ENCODE data around the gene PPAN. TPM values are rescaled to one million over a fixed set of nuclear protein-coding genes. Genes with fewer than 3 reads are reported as not detected.
A peak's percentile ranks its signal among the peaks of the same experiment; 100 is the strongest.

PPAN gene
- total RNA-seq, 4 donors from 2014 or later: 38.7 to 61.3 (median 52.9) TPM

GRCh38 chr19:10095948-10096614 is 10.1 kb upstream of the PPAN start:
- H3K4me3 ChIP-seq (ENCODE audit: low read depth, poor library complexity, severe bottlenecking): peak overlapping the region; percentile 36
- intact Hi-C loops (cut with DNase I; ENCODE audit: low total_unique reads): no loop called here
- WGBS, 2 donors: 7 to 9% methylated on average over 28 to 41 of the region's 97 CpGs
- no peak for TF ChIP-seq CTCF (IDR thresholded peaks at IDR 0.05)
- TF ChIP-seq POLR2A (IDR thresholded peaks at IDR 0.05): no peak
- DNase-seq (ENCODE audit: low spot score in 2 of 2): peak; percentile 75 to 97

GRCh38 chr19:10096615-10096963 is 9.6 kb upstream of the PPAN start:
- intact Hi-C loops (cut with DNase I; ENCODE audit: low total_unique reads): no loop called here
- H3K4me3 ChIP-seq (ENCODE audit: low read depth, poor library complexity, severe bottlenecking): peak overlapping the region; percentile 36
- TF ChIP-seq POLR2A (IDR thresholded peaks at IDR 0.05) (no peak), CTCF (IDR thresholded peaks at IDR 0.05) (no peak)
- DNase-seq (ENCODE audit: low spot score in 2 of 2): no peak
- WGBS, 2 donors: 27 to 42% methylated on average over 14 to 16 of the region's 26 CpGs

GRCh38 chr19:10100163-10100785 is 5.9 kb upstream of the PPAN start:
- H3K4me3 ChIP-seq (ENCODE audit: low read depth, poor library complexity, severe bottlenecking): no peak overlapping the region
- intact Hi-C loops (cut with DNase I; ENCODE audit: low total_unique reads): no loop called here
- TF ChIP-seq POLR2A (IDR thresholded peaks at IDR 0.05) (no peak), CTCF (IDR thresholded peaks at IDR 0.05) (no peak)
- no peak for DNase-seq (ENCODE audit: low spot score in 2 of 2)
- 83 to 94% methylated on average over 5 of the region's 5 CpGs for WGBS, 2 donors

- TF ChIP-seq POLR2A (IDR thresholded peaks at IDR 0.05): no peak
- no peak for TF ChIP-seq CTCF (IDR thresholded peaks at IDR 0.05)
- 77 to 80% methylated on average over 7 of the region's 7 CpGs for WGBS, 2 donors
- intact Hi-C loops (cut with DNase I; ENCODE audit: low total_unique reads): no loop called here
- no peak overlapping the region for H3K4me3 ChIP-seq (ENCODE audit: low read depth, poor library complexity, severe bottlenecking)
- DNase-seq (ENCODE audit: low spot score in 2 of 2): no peak
These were observed 3.4 kb upstream of the PPAN start for GRCh38 chr19:10102787-10103236.

- intact Hi-C loops (cut with DNase I; ENCODE audit: low total_unique reads): no loop called here
- TF ChIP-seq CTCF (IDR thresholded peaks at IDR 0.05): no peak
- no peak for TF ChIP-seq POLR2A (IDR thresholded peaks at IDR 0.05)
- no peak for DNase-seq (ENCODE audit: low spot score in 2 of 2)
- H3K4me3 ChIP-seq (ENCODE audit: low read depth, poor library complexity, severe bottlenecking): no peak overlapping the region
These were observed 2.0 kb upstream of the PPAN start for GRCh38 chr19:10104130-10104513.

All from lower leg skin (tissue), 4 donors.